CD4-positive, alpha-beta T cell treated with Interleukin-2 at 100 ng/mL for 4 hours (primary cell): ENCODE data around the gene FCAR.
"Not testable (repeated sequence)": the region's sequence is repeated elsewhere in the genome, so short reads cannot be mapped to it uniquely, and the experiment has no call there.

Source experiments
- DNase-seq: peaks from one replicate; pipeline ENCODE4 v3.0.0-alpha.2; 2020; ENCODE audit warnings: low spot score

FCAR gene

DNA sequence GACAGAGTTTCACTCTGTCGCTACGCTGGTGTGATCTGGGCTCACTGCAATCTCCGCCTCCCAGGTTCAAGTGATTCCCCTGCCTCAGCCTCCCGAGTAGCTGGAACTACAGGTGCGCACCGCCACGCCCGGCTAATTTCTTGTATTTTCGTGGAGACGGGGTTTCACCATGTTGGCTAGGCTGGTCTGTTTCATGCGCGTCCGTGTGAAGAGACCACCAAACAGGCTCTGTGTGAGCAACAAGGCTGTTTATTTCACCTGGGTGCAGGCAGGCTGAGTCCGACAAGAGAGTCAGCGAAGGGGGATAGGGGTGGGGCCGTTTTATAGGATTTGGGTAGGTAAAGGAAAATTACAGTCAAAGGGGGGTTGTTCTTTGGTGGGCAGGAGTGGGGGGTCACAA, 20.1 kb downstream of the FCAR start:
- DNase-seq = not testable (repeated sequence)

- no peak for DNase-seq
Measured at GRCh38 chr19:54896036-54896435, 22.0 kb downstream of the FCAR start.

DNA sequence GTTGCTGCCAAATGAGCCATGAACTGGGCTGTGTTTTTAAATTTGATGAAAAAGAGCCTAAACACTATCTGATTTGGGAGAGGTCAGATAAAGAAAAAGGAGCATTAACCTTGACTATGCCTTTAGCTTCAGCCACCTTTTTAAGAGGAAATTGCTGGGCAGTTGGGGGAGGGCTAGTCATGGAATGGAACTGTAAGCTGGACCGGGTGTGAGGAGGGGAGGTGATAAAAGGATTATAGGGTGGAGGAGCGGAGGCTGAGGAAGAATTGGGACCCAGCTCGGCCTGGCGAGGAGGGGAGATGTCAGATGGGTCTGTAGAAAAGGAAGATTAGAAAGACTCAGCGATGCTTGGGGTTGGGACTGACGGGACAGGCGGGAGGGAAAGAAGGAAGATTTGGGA, 24.6 kb downstream of the FCAR start:
- DNase-seq = not testable (repeated sequence)

GRCh38 chr19:54899646-54900045, 25.6 kb downstream of the FCAR start:
- not testable (repeated sequence) for DNase-seq

DNA sequence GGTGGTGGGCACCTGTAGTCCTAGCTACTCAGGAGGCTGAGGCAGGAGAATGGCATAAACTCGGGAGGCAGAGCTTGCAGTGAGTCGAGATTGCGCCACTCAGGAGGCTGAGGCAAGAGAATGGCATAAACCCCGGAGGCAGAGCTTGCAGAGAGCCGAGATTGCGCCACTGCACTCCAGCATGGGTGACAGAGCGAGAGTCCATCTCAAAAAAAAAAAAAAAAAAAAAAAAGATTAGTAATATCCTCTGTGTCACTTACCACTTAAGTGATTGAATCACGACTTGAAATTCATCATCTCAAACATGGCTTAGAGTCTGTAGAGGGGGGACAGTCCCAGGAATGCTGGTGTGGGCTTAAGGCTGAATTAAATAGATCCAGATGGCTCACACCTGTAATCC, 27.1 kb downstream of the FCAR start:
- not testable (repeated sequence) for DNase-seq

DNA sequence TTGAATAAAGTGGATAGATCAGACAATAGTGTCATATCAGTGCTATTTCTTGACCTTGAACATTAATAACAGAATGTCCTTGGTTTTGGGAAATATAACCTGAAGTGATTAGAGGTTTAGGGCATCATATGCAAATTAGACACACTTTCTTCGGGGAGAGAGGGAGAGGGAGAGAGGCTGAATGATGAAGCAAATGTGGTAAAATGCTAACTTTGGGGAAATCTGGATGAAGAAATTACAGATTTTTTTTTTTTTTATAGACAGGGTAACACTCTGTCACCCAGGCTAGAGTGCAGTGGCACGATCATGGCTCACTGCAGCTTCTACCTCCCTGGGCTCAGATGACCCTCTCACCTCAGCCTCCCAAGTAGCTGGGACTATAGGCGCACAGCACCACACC, 28.0 kb downstream of the FCAR start:
- no peak for DNase-seq

- no peak for DNase-seq
Measured at GRCh38 chr19:54903303-54903702, 29.3 kb downstream of the FCAR start.

DNA sequence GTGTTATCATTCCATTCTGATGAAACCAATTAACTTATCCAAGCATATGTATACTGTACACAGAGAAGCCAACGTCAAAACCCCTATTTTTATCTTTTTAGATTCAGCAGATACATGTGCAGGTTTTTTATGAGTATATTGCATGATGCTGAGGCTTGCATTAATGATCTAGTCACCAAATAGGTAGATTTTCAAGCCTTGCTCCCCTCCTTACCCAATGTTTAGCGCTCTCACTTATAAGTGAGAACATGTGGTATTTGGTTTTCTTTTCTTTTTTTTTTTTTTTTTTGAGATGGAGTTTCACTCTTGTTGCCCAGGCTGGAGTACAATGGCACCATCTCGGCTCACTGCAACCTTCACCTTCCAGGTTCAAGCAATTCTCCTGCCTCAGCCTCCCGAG, 30.2 kb downstream of the FCAR start:
- DNase-seq = not testable (repeated sequence)

DNA sequence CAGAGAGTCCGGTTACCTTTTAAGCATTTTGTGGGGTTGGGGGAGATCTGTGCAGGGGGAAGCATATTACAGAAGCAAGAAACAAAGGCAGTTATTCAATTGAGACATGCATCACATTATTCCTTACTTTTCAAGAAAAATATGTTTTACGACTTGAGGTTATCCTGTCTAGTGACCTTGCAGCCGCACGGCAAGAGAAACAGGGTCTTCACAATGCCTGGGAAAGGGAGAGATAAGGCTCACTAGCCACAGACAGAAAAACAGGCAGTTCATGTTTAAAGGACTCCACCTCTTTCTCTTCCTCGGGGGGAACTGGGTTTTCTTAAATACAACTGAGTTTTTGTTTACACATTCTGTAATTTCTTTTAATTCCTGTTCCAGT, 31.4 kb downstream of the FCAR start:
- no peak for DNase-seq

- peak; percentile 18 for DNase-seq
Measured at GRCh38 chr19:54905803-54906511, 31.9 kb downstream of the FCAR start, which contains the start of gene NCR1. Gene NCR1, plus strand, starts transcription at chr19:54906148. Its CDS starts 40 bp downstream, at chr19:54906188.

GRCh38 chr19:54906819-54907218, 32.8 kb downstream of the FCAR start:
- no peak for DNase-seq

DNA sequence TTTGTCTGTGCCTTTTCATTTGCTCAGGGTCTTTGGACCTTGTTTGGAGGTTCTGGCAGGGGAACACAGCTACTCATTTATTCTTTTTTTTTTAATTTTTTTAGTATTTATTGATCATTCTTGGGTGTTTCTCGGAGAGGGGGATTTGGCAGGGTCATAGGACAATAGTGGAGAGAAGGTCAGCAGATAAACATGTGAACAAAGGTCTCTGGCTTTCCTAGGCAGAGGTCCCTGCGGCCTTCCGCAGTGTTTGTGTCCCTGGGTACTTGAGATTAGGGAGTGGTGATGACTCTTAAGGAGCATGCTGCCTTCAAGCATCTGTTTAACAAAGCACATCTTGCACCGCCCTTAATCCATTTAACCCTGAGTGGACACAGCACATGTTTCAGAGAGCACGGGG, 33.9 kb downstream of the FCAR start:
- DNase-seq = not testable (repeated sequence)

GRCh38 chr19:54916822-54917221, 42.8 kb downstream of the FCAR start:
- DNase-seq = no peak

DNA sequence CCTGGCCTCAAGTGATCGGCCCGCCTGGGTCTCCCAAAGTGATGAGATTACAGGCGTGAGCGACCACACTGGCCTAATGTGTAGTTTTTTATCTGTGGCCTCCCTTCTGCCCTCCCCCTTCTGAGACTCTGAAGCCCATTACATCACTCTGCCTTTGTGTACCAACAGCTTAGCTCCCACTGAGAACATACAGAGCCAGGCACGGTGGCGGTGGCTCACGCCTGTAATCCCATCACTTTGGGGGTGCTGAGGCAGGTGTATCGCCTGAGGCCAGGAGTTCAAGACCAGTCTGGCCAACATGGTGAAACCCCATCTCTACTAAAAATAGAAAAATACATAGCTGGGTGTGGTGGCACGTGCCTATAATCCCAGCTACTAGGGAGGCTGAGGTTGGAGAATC, 44.5 kb downstream of the FCAR start:
- no peak for DNase-seq

DNA sequence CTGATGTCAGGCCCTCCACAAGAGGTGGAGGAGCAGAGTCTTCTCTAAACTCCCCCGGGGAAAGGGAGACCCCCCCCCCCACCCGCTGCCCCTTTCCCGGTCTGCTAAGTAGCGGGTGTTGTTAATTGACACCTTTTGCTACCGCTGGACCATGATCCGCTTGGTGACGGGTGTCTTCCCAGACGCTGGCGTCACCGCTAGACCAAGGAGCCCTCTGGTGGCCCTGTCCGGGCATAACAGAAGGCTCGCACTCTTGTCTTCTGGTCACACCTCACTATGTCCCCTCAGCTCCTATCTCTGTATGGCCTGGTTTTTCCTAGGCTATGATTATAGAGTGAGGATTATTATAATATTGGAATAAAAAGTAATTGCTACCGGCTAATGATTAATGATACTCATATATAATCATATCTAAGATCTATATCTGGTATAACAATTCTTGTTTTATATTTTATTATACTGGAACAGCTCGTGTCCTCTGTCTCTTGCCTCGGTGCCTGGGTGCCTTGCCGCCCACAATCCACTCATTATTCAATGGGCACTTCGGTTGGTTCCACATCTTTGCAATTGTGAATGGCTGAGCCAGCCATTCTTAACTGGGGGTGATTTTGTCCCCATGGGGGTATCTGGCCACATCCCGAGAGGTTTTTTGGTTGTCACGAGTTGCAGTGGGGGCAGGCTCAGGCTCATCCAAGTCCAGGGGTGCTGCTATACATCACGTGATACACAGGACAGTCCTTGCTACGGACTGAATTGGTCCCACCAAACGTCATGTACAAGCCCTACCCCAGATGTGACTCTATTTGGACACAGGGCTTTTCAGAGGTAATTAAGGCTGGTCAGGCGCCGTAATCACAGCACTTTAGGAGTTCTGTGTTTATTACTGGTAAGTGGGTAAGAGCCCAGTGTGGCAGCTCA, 45.9 kb downstream of the FCAR start:
- DNase-seq = not testable (repeated sequence)

DNA sequence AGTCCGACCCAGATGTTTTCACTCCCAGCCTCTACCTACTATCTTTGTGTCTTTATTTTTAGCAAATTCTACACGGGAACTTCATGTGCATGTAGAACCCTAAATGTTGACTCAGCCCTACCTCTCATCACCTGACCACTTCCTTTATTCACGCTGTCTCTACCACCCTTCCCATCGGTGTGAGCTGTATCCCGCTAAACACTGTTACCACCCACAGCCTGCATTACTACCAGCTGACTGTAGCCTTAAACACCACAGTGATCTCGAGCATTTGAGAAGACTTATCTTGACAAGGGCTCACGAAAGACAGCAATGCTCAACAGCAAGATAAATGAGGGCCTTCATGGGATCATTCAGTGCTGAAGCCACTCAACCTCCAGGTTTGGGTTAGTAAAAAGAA, 47.0 kb downstream of the FCAR start:
- DNase-seq = no peak

DNA sequence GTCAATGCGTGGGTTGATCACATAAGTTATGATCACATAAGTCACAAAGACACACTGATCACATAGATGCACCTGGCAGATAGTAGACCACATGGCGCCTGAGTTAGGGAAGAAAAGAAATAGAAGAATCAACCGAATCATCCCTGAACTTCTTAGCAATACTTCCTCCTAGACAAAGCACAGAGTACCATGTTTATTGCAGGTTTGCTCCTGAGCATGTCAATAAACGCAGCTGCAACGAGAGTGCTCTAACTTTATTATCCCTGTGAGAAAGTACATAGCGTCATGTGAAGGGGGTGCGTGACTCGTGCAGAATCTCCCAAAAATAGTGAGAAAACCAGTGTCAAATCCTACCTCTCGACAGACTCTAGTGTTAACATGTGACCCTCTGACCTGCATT, 49.2 kb downstream of the FCAR start:
- no peak for DNase-seq

DNA sequence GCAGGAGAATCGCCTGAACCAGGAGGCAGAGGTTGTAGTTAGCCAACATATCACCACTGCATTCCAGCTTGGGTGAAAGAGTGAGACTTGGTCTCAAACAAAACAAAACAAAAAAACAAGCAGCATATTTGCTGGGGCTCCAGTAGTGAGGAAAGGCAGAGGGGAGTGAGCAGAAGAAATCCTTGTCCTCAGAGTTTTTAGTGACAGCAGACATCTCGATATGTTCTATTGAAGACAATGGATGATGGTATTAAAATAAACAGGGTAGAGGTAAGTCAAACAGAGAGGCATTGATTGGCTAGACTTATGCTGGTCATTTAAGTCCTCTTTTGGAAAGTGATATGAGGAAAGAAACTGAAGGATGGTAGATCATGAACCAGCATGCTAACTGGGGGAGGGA, 54.3 kb downstream of the FCAR start:
- no peak for DNase-seq

GRCh38 chr19:54937926-54938325, 63.9 kb downstream of the FCAR start:
- DNase-seq = no peak

DNA sequence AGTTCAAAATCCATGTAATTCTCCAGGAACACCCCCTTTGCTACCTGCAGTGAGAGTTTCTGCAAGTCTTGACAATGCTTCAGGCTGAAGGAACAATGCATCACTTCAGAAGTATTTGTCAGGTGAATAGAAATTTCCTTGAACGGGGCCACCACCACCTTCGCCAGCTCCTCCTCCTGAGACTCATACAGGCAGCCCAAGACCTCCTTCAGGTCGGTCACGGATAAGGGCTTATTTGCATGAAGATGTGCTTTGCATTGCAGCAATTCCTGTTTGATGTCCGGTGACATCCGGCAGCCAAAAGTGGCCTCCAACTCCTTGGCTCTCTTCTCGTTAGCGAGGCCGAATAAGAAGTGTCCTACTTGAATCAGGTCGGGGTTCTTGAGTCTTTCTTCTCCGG, 64.9 kb downstream of the FCAR start:
- no peak for DNase-seq

DNA sequence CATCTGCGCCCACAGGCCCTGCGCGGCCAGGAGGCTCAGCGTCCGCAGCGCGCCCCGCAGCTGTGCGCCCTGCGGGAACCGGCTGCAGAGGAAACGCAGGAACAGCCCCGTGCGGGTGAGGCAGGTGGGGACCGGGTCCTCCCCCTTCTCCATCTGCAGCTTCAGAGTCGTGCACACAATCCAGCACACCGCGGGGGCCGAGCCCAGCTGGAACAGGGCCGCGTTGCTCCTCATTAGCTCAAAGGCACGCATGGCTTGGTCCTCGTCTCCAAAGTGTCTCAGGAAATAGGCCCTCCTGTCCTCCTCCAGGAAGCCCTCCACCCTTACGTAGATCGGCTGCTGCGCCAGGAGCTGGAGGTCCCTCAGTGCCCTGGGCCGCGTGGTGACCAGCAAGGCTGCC, 65.5 kb downstream of the FCAR start:
- DNase-seq = not testable (repeated sequence)
